Activated CD4-positive, alpha-beta T cell treated with anti-CD3 and anti-CD28 coated beads for 36 hours (primary cell): ENCODE results near the gene CD200. TPM values are rescaled to one million over a fixed set of nuclear protein-coding genes. Genes with fewer than 3 reads are reported as not detected.

ENCODE experiments used
- ATAC-seq: fragments of 200-7000 bp; cut with Tn5 transposase; one replicate; pipeline ENCODE4 v1.10.0; 2021; ENCODE audit warnings: mild to moderate bottlenecking, moderate library complexity
- CTCF ChIA-PET: fragments of 350-600 bp; sonication (Branson Sonifier 250); formaldehyde crosslinking; loops from one replicate; lab custom pipeline; 2021; ENCODE audit warnings: antibody characterized with exemption; lab: Charles Lee
- POLR2A ChIA-PET: fragments of 350-600 bp; sonication (Branson Sonifier 250); formaldehyde crosslinking; loops from one replicate; lab custom pipeline; 2021; ENCODE audit warnings: antibody characterized with exemption, inconsistent platforms; lab: Charles Lee
- DNase-seq: peaks from one replicate; pipeline ENCODE4 v3.0.0-alpha.2; 2020
- H3K27ac Mint-ChIP-seq: one replicate; pipeline ENCODE4 v1.8.0; 2021; ENCODE audit warnings: mixed read lengths
- H3K27me3 Mint-ChIP-seq: one replicate; pipeline ENCODE4 v1.8.0; 2021; ENCODE audit warnings: mixed read lengths
- H3K36me3 Mint-ChIP-seq: one replicate; pipeline ENCODE4 v1.8.0; 2021; ENCODE audit warnings: low read depth, mixed read lengths
- H3K4me1 Mint-ChIP-seq: one replicate; pipeline ENCODE4 v1.8.0; 2021; ENCODE audit warnings: mixed read lengths
- H3K4me3 Mint-ChIP-seq: one replicate; pipeline ENCODE4 v1.8.0; 2021; ENCODE audit warnings: mild to moderate bottlenecking, moderate library complexity, mixed read lengths
- H3K9me3 Mint-ChIP-seq: one replicate; pipeline ENCODE4 v1.8.0; 2021; ENCODE audit warnings: low read depth, mixed read lengths
- intact Hi-C, 2 experiments: fragments of 100-400 bp; cut with DNase I in 1 of 2; cut with micrococcal nuclease in 1 of 2; formaldehyde crosslinking; loops; one replicate each; pipeline versions ENCODE4 v1.14.2 to v1.15.1; 2022 to 2024; cut with DNase I, micrococcal nuclease
- total RNA-seq, 2 experiments: library from RNA; stranded (reverse); gene quantifications; one replicate each; pipeline ENCODE4 v1.2.3, GENCODE V29; 2021

CD200 gene
- total RNA-seq, 2 experiments from 2014 or later: 30.2 to 42.3 TPM

GRCh38 chr3:112333381-112334317 is 693 bp downstream of the CD200 start:
- peaks cover 18% of the 10 kb centered on the region for H3K36me3 Mint-ChIP-seq
- H3K4me1 Mint-ChIP-seq: peaks cover 40% of the 10 kb centered on the region
- intact Hi-C loops: loop anchor here (5.0 to 10.0 kb wide), 2 partner anchors 59 to 671 kb away; no protein-coding TSS in a partner anchor
- ChIA-PET CTCF (interaction anchor here (0.6 to 4.0 kb wide), 32 partner anchors 10 to 1928 kb away, joined by 3 to 24 read pairs (median 5); partner anchors contain the start of genes BTLA and SLC9C1), POLR2A (interaction anchor here (0.6 to 0.7 kb wide), 5 partner anchors 16 to 759 kb away, joined by 3 to 6 read pairs (median 3); partner anchors contain the start of genes ATG3 and SLC35A5)
- DNase-seq: no peak
- no peaks in the 10 kb centered on the region for H3K9me3 Mint-ChIP-seq
- no peaks in the 10 kb centered on the region for H3K27me3 Mint-ChIP-seq
- peak overlapping the region; percentile 84 for H3K4me3 Mint-ChIP-seq
- peak overlapping the region; percentile 93 for H3K27ac Mint-ChIP-seq
- peak; percentile 24 for ATAC-seq

DNA sequence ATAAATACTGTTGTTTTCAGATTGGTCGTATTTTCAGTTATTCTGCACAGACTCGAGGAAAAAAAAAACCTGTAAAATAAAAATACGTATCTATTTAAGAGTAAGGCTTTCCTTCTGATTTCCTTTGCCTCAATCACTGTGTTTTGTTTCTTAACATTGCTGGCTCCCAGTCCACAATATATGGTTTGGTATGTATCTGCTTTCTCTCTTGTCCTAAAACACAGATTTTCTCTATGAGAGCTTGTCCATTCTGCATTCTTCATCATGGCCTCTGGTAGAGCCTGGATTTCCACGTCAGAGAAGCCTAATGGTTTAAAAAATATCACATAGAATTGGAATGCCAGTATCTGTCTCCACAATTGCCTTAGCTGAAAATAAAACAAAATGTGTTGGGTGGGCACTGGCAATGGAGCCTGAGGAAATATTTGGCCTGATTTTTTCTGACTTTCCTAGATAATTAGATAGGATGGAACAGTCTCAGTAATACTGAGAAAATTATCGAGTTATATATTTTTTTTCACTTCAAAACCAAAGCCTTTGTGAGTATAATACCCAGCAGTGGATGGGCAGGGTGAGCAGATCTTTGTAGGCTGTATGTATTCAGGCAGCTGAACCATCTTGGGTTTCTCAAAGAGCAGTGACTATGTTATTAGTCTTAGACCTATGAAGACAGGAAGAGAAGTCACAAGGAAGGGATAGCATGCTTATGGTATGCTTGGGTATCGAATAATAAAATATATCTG is 1.9 kb downstream of the CD200 start:
- peak overlapping the region; percentile 84 for H3K4me3 Mint-ChIP-seq
- DNase-seq (no peak), ATAC-seq (peak; percentile 5)
- peak overlapping the region; percentile 93 for H3K27ac Mint-ChIP-seq
- no peaks in the 10 kb centered on the region for H3K27me3 Mint-ChIP-seq
- H3K36me3 Mint-ChIP-seq: peaks cover 27% of the 10 kb centered on the region
- intact Hi-C loops: loop anchor here (5.0 to 10.0 kb wide), 2 partner anchors 57 to 670 kb away; no protein-coding TSS in a partner anchor
- no peaks in the 10 kb centered on the region for H3K9me3 Mint-ChIP-seq
- ChIA-PET CTCF (interaction anchor here (0.6 to 4.0 kb wide), 12 partner anchors 12 to 197 kb away, joined by 3 to 24 read pairs (median 4); partner anchors contain the start of gene BTLA), POLR2A (no interaction called here)
- peaks cover 48% of the 10 kb centered on the region for H3K4me1 Mint-ChIP-seq

DNA sequence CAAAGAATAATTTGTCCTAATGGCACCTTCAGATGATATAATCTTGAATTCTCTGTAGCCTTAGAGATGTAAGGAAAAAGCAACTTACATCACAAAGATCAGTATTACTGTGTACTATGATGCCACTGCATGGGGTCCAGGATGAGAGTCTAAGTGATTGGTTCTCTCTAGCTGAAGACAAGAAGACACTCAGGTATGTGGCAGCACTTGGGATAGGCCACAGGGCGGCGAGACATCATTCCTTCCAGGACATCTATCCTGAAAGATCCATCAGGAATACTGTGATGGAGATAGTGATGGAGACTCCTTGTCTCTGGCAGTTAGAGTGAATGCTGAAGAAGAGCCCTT is 2.5 kb downstream of the CD200 start:
- Mint-ChIP-seq H3K27me3 (no peaks in the 10 kb centered on the region), H3K27ac (peak overlapping the region; percentile 93), H3K9me3 (no peaks in the 10 kb centered on the region), H3K4me3 (peak overlapping the region; percentile 84), H3K36me3 (peaks cover 29% of the 10 kb centered on the region), H3K4me1 (peaks cover 52% of the 10 kb centered on the region)
- ATAC-seq: peak; percentile 28
- ChIA-PET CTCF (interaction anchor here (0.7 to 3.5 kb wide), 6 partner anchors 13 to 198 kb away, joined by 3 to 17 read pairs (median 4); no protein-coding TSS in a partner anchor), POLR2A (no interaction called here)
- intact Hi-C loops: loop anchor here in 1 of 2 experiments (10.0 kb wide), 1 partner anchor 669 kb away; no protein-coding TSS in a partner anchor
- DNase-seq: no peak

DNA sequence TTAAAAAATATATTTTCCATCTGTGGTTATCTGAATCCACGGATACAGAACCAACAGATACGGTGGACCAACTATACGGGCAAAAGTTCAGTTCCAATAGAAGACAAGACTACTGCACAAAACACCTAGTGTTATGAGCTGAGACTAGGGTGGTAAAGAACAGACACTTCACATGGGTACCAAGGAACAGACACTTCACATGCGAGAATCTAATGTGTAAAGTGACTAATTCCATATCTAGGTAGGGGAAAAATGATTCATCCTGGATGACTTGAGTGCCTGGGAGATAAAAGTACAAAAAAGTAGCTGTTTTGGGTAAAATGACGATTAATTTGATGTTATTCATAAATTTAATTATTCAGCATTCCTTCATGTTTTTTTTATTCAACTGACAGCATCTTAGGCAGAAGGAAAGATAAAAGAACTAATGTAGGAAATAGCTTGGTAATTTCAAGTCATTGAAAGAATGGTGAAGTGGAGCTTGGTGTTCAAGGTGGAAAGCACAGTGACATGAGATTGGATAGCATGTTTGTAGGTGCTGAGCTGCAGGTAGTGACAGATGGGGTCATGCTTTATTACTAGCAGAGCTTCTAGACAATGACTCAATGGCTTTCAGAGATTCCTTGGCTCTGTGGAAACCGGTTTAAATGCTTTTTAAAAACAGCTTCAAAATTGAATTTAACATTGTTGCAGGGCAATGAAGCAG is 5.2 kb downstream of the CD200 start:
- H3K9me3 Mint-ChIP-seq: no peaks in the 10 kb centered on the region
- intact Hi-C loops: loop anchor here in 1 of 2 experiments (1.0 to 10.0 kb wide), 3 partner anchors 20 to 667 kb away; partner anchors contain the start of gene ATG3
- peaks cover 64% of the 10 kb centered on the region for H3K4me1 Mint-ChIP-seq
- ATAC-seq (peak; percentile 80), DNase-seq (no peak)
- H3K4me3 Mint-ChIP-seq: peak overlapping the region; percentile 26
- ChIA-PET CTCF (interaction anchor here (0.6 to 2.0 kb wide), 18 partner anchors 9 to 300 kb away, joined by 3 to 10 read pairs (median 4); no protein-coding TSS in a partner anchor), POLR2A (interaction anchor here (0.6 to 1.4 kb wide), 11 partner anchors 11 to 224 kb away, joined by 3 to 5 read pairs (median 3); partner anchors contain the start of genes ATG3 and SLC35A5)
- H3K36me3 Mint-ChIP-seq: peaks cover 43% of the 10 kb centered on the region
- no peaks in the 10 kb centered on the region for H3K27me3 Mint-ChIP-seq
- peak overlapping the region; percentile 78 for H3K27ac Mint-ChIP-seq

DNA sequence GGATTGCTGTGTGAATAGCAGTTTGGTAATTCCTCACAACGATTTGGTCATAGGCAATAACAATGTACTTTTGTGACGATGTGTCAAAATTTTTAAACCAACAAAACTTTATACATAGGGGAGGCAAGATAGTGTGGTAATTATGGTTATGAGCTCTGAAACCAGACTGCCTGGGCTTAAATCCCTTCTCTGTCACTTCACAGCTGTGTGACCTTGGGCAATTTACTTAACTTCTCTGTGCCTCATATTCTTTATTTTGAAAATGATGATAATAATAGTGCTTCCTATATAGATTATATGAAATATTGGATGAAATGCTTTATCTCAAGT is 5.7 kb downstream of the CD200 start:
- POLR2A ChIA-PET: interaction anchor here (0.6 to 1.4 kb wide), 7 partner anchors 11 to 223 kb away, joined by 3 to 4 read pairs (median 3); partner anchors contain the start of genes ATG3 and SLC35A5
- ATAC-seq: no peak

DNA sequence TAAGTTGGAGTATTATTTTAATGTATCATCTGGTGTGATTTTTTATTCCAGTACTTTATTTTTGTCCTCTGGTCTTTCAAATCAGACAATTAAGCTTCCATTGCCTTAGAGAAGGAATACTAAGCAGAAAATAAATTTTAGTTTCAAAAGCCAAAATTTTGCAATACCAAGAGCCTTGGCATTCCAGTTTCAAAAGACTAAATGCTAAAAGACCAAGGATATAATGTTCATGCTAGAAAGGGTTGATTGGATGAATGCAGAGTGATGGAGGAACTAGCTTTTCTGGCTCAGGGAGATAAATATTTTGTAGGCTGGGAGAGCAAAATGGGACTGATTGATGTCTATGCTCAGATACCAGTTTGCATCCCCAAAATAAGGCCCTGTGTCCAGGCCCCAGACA is 6.2 kb downstream of the CD200 start:
- Mint-ChIP-seq H3K4me3 (no peak overlapping the region), H3K36me3 (peaks cover 47% of the 10 kb centered on the region), H3K27ac (no peak overlapping the region), H3K27me3 (no peaks in the 10 kb centered on the region), H3K4me1 (peaks cover 64% of the 10 kb centered on the region), H3K9me3 (peaks cover 2% of the 10 kb centered on the region)
- POLR2A ChIA-PET: interaction anchor here (1.2 to 1.4 kb wide), 2 partner anchors 45 to 52 kb away, joined by 3 read pairs; no protein-coding TSS in a partner anchor
- no peak for ATAC-seq
- CTCF ChIA-PET: interaction anchor here (0.5 to 2.0 kb wide), 10 partner anchors 10 to 201 kb away, joined by 3 to 10 read pairs (median 6); no protein-coding TSS in a partner anchor
- intact Hi-C loops: loop anchor here in 1 of 2 experiments (10.0 kb wide), 1 partner anchor 666 kb away; no protein-coding TSS in a partner anchor
- no peak for DNase-seq

More for the DNA sequence above, 5.7 kb downstream of the CD200 start:
- Mint-ChIP-seq H3K36me3 (peaks cover 45% of the 10 kb centered on the region), H3K27ac (peak overlapping the region; percentile 78), H3K4me1 (peaks cover 64% of the 10 kb centered on the region), H3K4me3 (peak overlapping the region; percentile 26), H3K27me3 (no peaks in the 10 kb centered on the region), H3K9me3 (peaks cover under 1% of the 10 kb centered on the region)
- intact Hi-C loops: loop anchor here in 1 of 2 experiments (1.0 to 10.0 kb wide), 3 partner anchors 20 to 666 kb away; partner anchors contain the start of gene ATG3
- DNase-seq: no peak
- CTCF ChIA-PET: interaction anchor here (0.6 to 2.0 kb wide), 15 partner anchors 10 to 300 kb away, joined by 3 to 10 read pairs (median 4); no protein-coding TSS in a partner anchor

DNA sequence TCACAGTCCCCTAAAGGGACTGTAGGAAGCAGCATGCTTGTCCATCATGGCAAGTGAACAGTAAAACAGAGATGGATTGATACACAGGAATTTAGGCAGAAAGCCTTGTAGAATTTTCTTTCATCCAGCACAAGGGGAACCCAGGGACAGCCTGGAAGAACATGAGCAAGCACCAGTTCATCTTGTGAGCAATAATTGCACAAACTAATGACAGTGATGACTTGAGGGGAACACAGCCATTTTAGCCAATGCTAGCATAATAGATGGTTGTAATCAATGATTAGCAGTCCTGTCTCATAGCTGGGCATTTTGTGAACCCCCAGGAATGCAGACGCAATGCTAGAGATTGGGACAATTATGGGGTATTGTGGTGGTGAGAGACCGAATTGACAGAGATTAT is 6.7 kb downstream of the CD200 start:
- H3K4me3 Mint-ChIP-seq: no peak overlapping the region
- H3K36me3 Mint-ChIP-seq: peaks cover 50% of the 10 kb centered on the region
- DNase-seq (no peak), ATAC-seq (no peak)
- CTCF ChIA-PET: interaction anchor here (0.5 to 1.6 kb wide), 2 partner anchors 9 to 14 kb away, joined by 3 to 7 read pairs; no protein-coding TSS in a partner anchor
- H3K9me3 Mint-ChIP-seq: peaks cover 2% of the 10 kb centered on the region
- POLR2A ChIA-PET: no interaction called here
- intact Hi-C loops: loop anchor here in 1 of 2 experiments (10.0 kb wide), 1 partner anchor 665 kb away; no protein-coding TSS in a partner anchor
- peaks cover 66% of the 10 kb centered on the region for H3K4me1 Mint-ChIP-seq
- no peaks in the 10 kb centered on the region for H3K27me3 Mint-ChIP-seq
- no peak overlapping the region for H3K27ac Mint-ChIP-seq

- ChIA-PET POLR2A (no interaction called here), CTCF (no interaction called here)
- no peaks in the 10 kb centered on the region for H3K27me3 Mint-ChIP-seq
- H3K36me3 Mint-ChIP-seq: peaks cover 54% of the 10 kb centered on the region
- peaks cover 2% of the 10 kb centered on the region for H3K9me3 Mint-ChIP-seq
- ATAC-seq (no peak), DNase-seq (no peak)
- H3K4me3 Mint-ChIP-seq: no peak overlapping the region
- peaks cover 54% of the 10 kb centered on the region for H3K4me1 Mint-ChIP-seq
- intact Hi-C loops: no loop called here
- peak overlapping the region; percentile 64 for H3K27ac Mint-ChIP-seq
Measured at GRCh38 chr3:112341386-112341785, 8.4 kb downstream of the CD200 start.

DNA sequence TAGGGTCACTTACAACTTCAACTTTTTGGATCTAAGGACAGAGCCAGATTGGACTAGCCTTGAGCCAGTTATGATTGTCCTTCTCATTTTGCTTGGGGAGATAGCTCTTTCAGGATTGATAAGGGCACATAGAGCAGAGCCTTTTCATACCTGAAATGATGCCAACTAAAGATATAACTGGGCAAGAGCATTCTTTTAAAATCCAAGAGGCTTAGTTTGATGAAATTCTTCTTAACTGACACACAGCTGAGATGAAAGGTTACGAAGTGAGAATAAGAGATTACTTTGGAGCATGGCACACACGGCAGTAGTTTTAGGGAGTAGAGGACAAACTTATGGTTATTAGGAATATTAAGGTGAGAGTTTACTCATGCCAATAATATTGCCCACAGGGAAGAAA is 12.7 kb downstream of the CD200 start:
- H3K36me3 Mint-ChIP-seq: peaks cover 75% of the 10 kb centered on the region
- H3K27ac Mint-ChIP-seq: no peak overlapping the region
- intact Hi-C loops: no loop called here
- no peaks in the 10 kb centered on the region for H3K27me3 Mint-ChIP-seq
- H3K4me1 Mint-ChIP-seq: peaks cover 48% of the 10 kb centered on the region
- POLR2A ChIA-PET: no interaction called here
- ATAC-seq (no peak), DNase-seq (no peak)
- no peak overlapping the region for H3K4me3 Mint-ChIP-seq
- CTCF ChIA-PET: interaction anchor here (0.7 to 1.1 kb wide), 2 partner anchors 19 to 26 kb away, joined by 3 read pairs; no protein-coding TSS in a partner anchor
- H3K9me3 Mint-ChIP-seq: peaks cover 2% of the 10 kb centered on the region
